ENCODE data around the gene USP31.

The USP31 gene

GRCh38 chr16:23052908-23053580, 96.2 kb downstream of the USP31 start:
- no peak for DNase-seq

GRCh38 chr16:23052221-23052620, 97.0 kb downstream of the USP31 start:
- no peak for DNase-seq

GRCh38 chr16:23051587-23051986, 97.7 kb downstream of the USP31 start:
- DNase-seq = no peak

- DNase-seq = no peak
Measured at GRCh38 chr16:23048164-23048563, 101.1 kb downstream of the USP31 start.

- no peak for DNase-seq
Measured at GRCh38 chr16:23045025-23045424, 104.2 kb downstream of the USP31 start.

GRCh38 chr16:23040246-23040645, 109.0 kb downstream of the USP31 start:
- DNase-seq = no peak

- DNase-seq = no peak
Measured at GRCh38 chr16:23039118-23039517, 110.1 kb downstream of the USP31 start.

GRCh38 chr16:23035240-23035639, 114.0 kb downstream of the USP31 start:
- no peak for DNase-seq

GRCh38 chr16:23031508-23032098, 117.6 kb downstream of the USP31 start:
- DNase-seq = no peak

- DNase-seq = no peak
Measured at GRCh38 chr16:23029733-23030420, 119.4 kb downstream of the USP31 start.

GRCh38 chr16:23027386-23027785, 121.9 kb downstream of the USP31 start:
- DNase-seq = no peak

GRCh38 chr16:23026784-23027362, 122.4 kb downstream of the USP31 start:
- DNase-seq = no peak

GRCh38 chr16:23025692-23026307, 123.5 kb downstream of the USP31 start:
- no peak for DNase-seq

- no peak for DNase-seq
Measured at GRCh38 chr16:23024044-23024443, 125.2 kb downstream of the USP31 start.

- no peak for DNase-seq
Measured at GRCh38 chr16:23020084-23020483, 129.2 kb downstream of the USP31 start.

- no peak for DNase-seq
Measured at GRCh38 chr16:23016368-23016767, 132.9 kb downstream of the USP31 start.

GRCh38 chr16:23015580-23015979, 133.7 kb downstream of the USP31 start:
- DNase-seq = no peak

GRCh38 chr16:23014592-23014991, 134.7 kb downstream of the USP31 start:
- DNase-seq = no peak
